Measurements from ENCODE around the gene SELENOV. TPM values are rescaled to one million over a fixed set of nuclear protein-coding genes. Genes with fewer than 3 reads are reported as not detected.

The SELENOV gene
- not detected in 2 replicates for total RNA-seq

- no peak for TF ChIP-seq CTCF (IDR thresholded peaks at IDR 0.05; ENCODE audit: insufficient read depth, low read depth, low read length)
- DNase-seq (ENCODE audit: low read depth), result no peak
- peak within 1 kb of the TSS; percentile 6 for H3K4me3 ChIP-seq (ENCODE audit: low read depth, low read length)
Measured at GRCh38 chr19:39514840-39515550, at the start of gene SELENOV. SELENOV (plus strand) TSS chr19:39515139; CDS start chr19:39515213, 74 bp downstream.

- DNase-seq (ENCODE audit: low read depth), result no peak
- H3K4me3 ChIP-seq (ENCODE audit: low read depth, low read length), result no peak overlapping the region
- TF ChIP-seq CTCF (IDR thresholded peaks at IDR 0.05; ENCODE audit: insufficient read depth, low read depth, low read length), result no peak
Measured at GRCh38 chr19:39465956-39466747, 48.8 kb upstream of the SELENOV start.

- DNase-seq (ENCODE audit: low read depth), result no peak
Measured at GRCh38 chr19:39467941-39468340, 47.0 kb upstream of the SELENOV start.

GRCh38 chr19:39469036-39469435, 45.9 kb upstream of the SELENOV start:
- no peak for TF ChIP-seq CTCF (IDR thresholded peaks at IDR 0.05; ENCODE audit: insufficient read depth, low read depth, low read length)
- no peak for DNase-seq (ENCODE audit: low read depth)
- no peak overlapping the region for H3K4me3 ChIP-seq (ENCODE audit: low read depth, low read length)

More at GRCh38 chr19:39467941-39468340, 47.0 kb upstream of the SELENOV start:
- no peak overlapping the region for H3K4me3 ChIP-seq (ENCODE audit: low read depth, low read length)
- TF ChIP-seq CTCF (IDR thresholded peaks at IDR 0.05; ENCODE audit: insufficient read depth, low read depth, low read length), result no peak

- no peak overlapping the region for H3K4me3 ChIP-seq (ENCODE audit: low read depth, low read length)
- no peak for DNase-seq (ENCODE audit: low read depth)
- no peak for TF ChIP-seq CTCF (IDR thresholded peaks at IDR 0.05; ENCODE audit: insufficient read depth, low read depth, low read length)
Measured at GRCh38 chr19:39469567-39469966, 45.4 kb upstream of the SELENOV start.

GRCh38 chr19:39470724-39471339, 44.1 kb upstream of the SELENOV start:
- no peak for TF ChIP-seq CTCF (IDR thresholded peaks at IDR 0.05; ENCODE audit: insufficient read depth, low read depth, low read length)
- no peak overlapping the region for H3K4me3 ChIP-seq (ENCODE audit: low read depth, low read length)
- DNase-seq (ENCODE audit: low read depth), result no peak

All from fibroblast of villous mesenchyme (primary cell).